SH-SY5Y (cell line): ENCODE results near the gene STX16.

ENCODE experiments used
- GATA2 ChIP-seq: IDR thresholded peaks from 2 replicates; pipeline ENCODE4 v1.6.1; 2011; ENCODE audit warnings: mild to moderate bottlenecking, low read depth, low read length
- GATA3 ChIP-seq: IDR thresholded peaks from 2 replicates; pipeline ENCODE4 v1.6.1; 2011; ENCODE audit warnings: low read depth, mild to moderate bottlenecking, low read length, moderate library complexity

- TF ChIP-seq GATA2 (no peak), GATA3 (no peak)
Observed at GRCh38 chr20:58656831-58657230, 5.7 kb downstream of the STX16 start.
